Panc1 (cell line): ENCODE data around the gene SLC25A45. TPM values are rescaled to one million over a fixed set of nuclear protein-coding genes. Genes with fewer than 3 reads are reported as not detected.

Experiments used
- ATAC-seq: fragments of 200-7000 bp; cut with Tn5 transposase; 2 replicates; pipeline ENCODE4 v1.9.1; 2020; ENCODE audit warnings: mild to moderate bottlenecking, moderate library complexity
- BruUV-seq: library from RNA; stranded (reverse); fragments of 400-500 nt; replicated peaks from 2 replicates; lab custom pipeline; 2021; lab: Mats Ljungman, UMichigan
- CTCF ChIA-PET: fragments of 300-600 bp; sonication (Branson Sonifier 250); formaldehyde crosslinking; loops from one replicate; lab custom pipeline; 2022; ENCODE audit warnings: antibody characterized with exemption; lab: Charles Lee
- POLR2A ChIA-PET: fragments of 300-600 bp; sonication (Branson Sonifier 250); formaldehyde crosslinking; loops from one replicate; lab custom pipeline; 2022; ENCODE audit warnings: antibody characterized with exemption; lab: Charles Lee
- DNase-seq: peaks from one replicate; pipeline ENCODE4 v3.0.0-alpha.2; 2010; ENCODE audit warnings: low read depth, low spot score
- H3K27ac ChIP-seq: 2 replicates; pipeline ENCODE4 v1.5.1; 2011; ENCODE audit warnings: mild to moderate bottlenecking, low read length, inconsistent platforms
- H3K27me3 ChIP-seq: fragments of 200-500 bp; sonication (Bioruptor generic); 2 replicates; pipeline ENCODE4 v1.6.0; 2014; ENCODE audit warnings: low read length, inconsistent platforms; ENCODE audit not compliant: control insufficient read depth, insufficient read depth
- H3K36me3 ChIP-seq: fragments of 200-500 bp; sonication (Bioruptor generic); 2 replicates; pipeline ENCODE4 v1.5.1; 2014; ENCODE audit warnings: inconsistent platforms, mild to moderate bottlenecking, low read length, moderate library complexity; ENCODE audit not compliant: control insufficient read depth, insufficient read depth
- H3K4me1 ChIP-seq: 2 replicates; pipeline ENCODE4 v1.5.1; 2011; ENCODE audit warnings: inconsistent platforms, mild to moderate bottlenecking, low read length, moderate library complexity; ENCODE audit not compliant: control insufficient read depth, insufficient read depth
- H3K4me3 ChIP-seq, 2 experiments: 2 replicates each; pipeline ENCODE4 v1.5.1; 2011 to 2012; ENCODE audit warnings: low read depth in 2 of 2, low read length in 2 of 2, mild to moderate bottlenecking in 2 of 2, inconsistent platforms in 1 of 2, moderate library complexity in 1 of 2
- H3K9me3 ChIP-seq: fragments of 200-500 bp; sonication (Bioruptor generic); 2 replicates; pipeline ENCODE4 v1.5.1; 2014; ENCODE audit warnings: low read depth, mild to moderate bottlenecking, inconsistent platforms, low read length, moderate library complexity; ENCODE audit not compliant: control insufficient read depth, insufficient read depth
- CTCF ChIP-seq: fragments of 450-650 bp; IDR thresholded peaks from 2 replicates; pipeline ENCODE4 v1.5.1; 2017; ENCODE audit warnings: mild to moderate bottlenecking
- POLR2AphosphoS5 ChIP-seq: IDR thresholded peaks from 2 replicates; pipeline ENCODE4 v1.6.1; 2012; ENCODE audit warnings: mild to moderate bottlenecking, low read depth, low read length, moderate library complexity
- REST ChIP-seq, 2 experiments: IDR thresholded peaks; 2 replicates each; pipeline ENCODE4 v1.6.1; 2011 to 2012; ENCODE audit warnings: low read depth in 2 of 2, control low read depth in 1 of 2, low read length in 1 of 2, mild to moderate bottlenecking in 1 of 2, moderate library complexity in 1 of 2; ENCODE audit not compliant: insufficient read depth in 1 of 2
- TCF7L2 ChIP-seq: IDR thresholded peaks from 2 replicates; pipeline ENCODE4 v1.6.1; 2011; ENCODE audit warnings: mild to moderate bottlenecking, low read depth, low read length, inconsistent platforms
- in situ Hi-C: cut with HindIII; loops from 2 replicates; pipeline ENCODE4 v1.10.0; 2016; ENCODE audit warnings: low sequenced_read_pairs, low pct_unique_long_range_greater_than_20kb
- intact Hi-C: fragments of 100-400 bp; cut with micrococcal nuclease; formaldehyde crosslinking; loops from one replicate; pipeline ENCODE4 v1.10.0; 2022; ENCODE audit not compliant: unreplicated experiment
- total RNA-seq: library from RNA; stranded (reverse); gene quantifications from one replicate; pipeline ENCODE4 v1.2.1, GENCODE V29; 2021; ENCODE audit not compliant: unreplicated experiment

SLC25A45 gene
- total RNA-seq, 1 experiment from 2014 or later = 9.8 TPM

GRCh38 chr11:65390099-65390941, 7.9 kb upstream of the SLC25A45 start:
- POLR2A ChIA-PET = interaction anchor here (0.5 to 1.0 kb wide), 3 partner anchors 10 to 88 kb away, joined by 3 to 7 read pairs (median 4); no protein-coding TSS in a partner anchor
- no TSS peak for BruUV-seq
- in situ Hi-C loops = no loop called here
- H3K9me3 ChIP-seq = no peaks in the 10 kb centered on the region
- TF ChIP-seq TCF7L2 (no peak), POLR2AphosphoS5 (no peak), CTCF (no peak), REST (IDR thresholded peaks at IDR 0.05; ENCODE audit: insufficient read depth in 1 of 2, low read depth in 2 of 2, low read length in 1 of 2) (no peak)
- intact Hi-C loops = no loop called here
- H3K27ac ChIP-seq = peak overlapping the region; percentile 20
- no peak for DNase-seq
- no peak for ATAC-seq
- H3K4me1 ChIP-seq = peaks cover 48% of the 10 kb centered on the region
- no peaks in the 10 kb centered on the region for H3K27me3 ChIP-seq
- CTCF ChIA-PET = no interaction called here
- peak overlapping the region in 1 of 2 experiments; percentile 10; a peak in 1 of 4 replicates for H3K4me3 ChIP-seq
- no peaks in the 10 kb centered on the region; the same call in 1 of the 2 replicates for H3K36me3 ChIP-seq

GRCh38 chr11:65389294-65389980, 7.0 kb upstream of the SLC25A45 start:
- ChIA-PET CTCF (no interaction called here), POLR2A (interaction anchor here (0.5 to 0.6 kb wide), 2 partner anchors 31 to 1356 kb away, joined by 7 to 8 read pairs; no protein-coding TSS in a partner anchor)
- Histone ChIP-seq H3K4me1 (peaks cover 56% of the 10 kb centered on the region), H3K27ac (peak overlapping the region; percentile 78), H3K4me3 (peak overlapping the region in 1 of 2 experiments; percentile 10; a peak in 1 of 4 replicates), H3K9me3 (no peaks in the 10 kb centered on the region), H3K27me3 (no peaks in the 10 kb centered on the region), H3K36me3 (no peaks in the 10 kb centered on the region; the same call in 1 of the 2 replicates)
- ATAC-seq = 0 out of 2 replicates have a peak, but pooled peaks have one; percentile 2
- intact Hi-C loops = no loop called here
- BruUV-seq = no TSS peak
- DNase-seq = no peak
- in situ Hi-C loops = no loop called here
- TF ChIP-seq TCF7L2 (peak; percentile 26; the same call in 1 of the 2 replicates), CTCF (no peak)
